Measurements from ENCODE around the gene CPLX1. TPM values are rescaled to one million over a fixed set of nuclear protein-coding genes. Genes with fewer than 3 reads are reported as not detected.

Gene CPLX1
- total RNA-seq, 2 experiments from 2014 or later: 0.39 to 0.53 TPM

DNA sequence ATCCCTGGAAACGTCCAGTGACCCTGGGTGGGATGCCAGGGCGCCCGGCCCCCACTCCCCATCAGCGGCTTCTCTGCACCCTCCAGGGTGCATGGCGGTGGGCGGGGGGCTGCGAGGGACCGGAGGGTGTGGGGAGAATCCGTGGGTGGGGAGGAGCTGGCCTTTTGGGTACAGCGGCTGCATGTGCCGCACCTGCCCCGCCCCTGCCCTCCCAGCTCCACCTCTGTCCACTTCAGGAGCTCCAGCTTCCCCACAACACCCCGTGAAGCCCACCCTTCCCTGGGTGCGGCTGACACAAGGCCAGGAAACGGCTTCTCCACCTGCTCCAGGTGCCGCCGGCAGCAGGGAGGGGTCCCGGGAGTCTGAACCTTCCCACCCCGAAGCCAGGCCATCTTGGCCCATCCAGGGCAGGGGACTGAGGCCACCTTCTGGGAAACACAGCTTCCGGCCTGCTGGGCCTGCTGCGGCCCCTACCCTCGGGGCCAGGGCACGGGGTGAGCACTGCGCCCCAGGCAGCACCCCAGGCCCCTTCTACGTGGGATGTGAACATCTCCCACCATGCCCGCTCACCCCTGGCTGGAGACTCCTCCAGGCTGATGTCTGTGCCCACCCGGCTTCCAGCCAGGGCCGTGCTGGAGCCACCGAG, 34.6 kb downstream of the CPLX1 start:
- DNase-seq (no peak), ATAC-seq (no peak)
- Mint-ChIP-seq H3K27me3 (ENCODE audit: low read depth) (peaks cover 34% of the 10 kb centered on the region), H3K4me1 (ENCODE audit: low read depth) (peaks cover 34% of the 10 kb centered on the region), H3K27ac (no peak overlapping the region), H3K4me3 (no peak overlapping the region), H3K36me3 (ENCODE audit: low read depth) (no peaks in the 10 kb centered on the region), H3K9me3 (ENCODE audit: insufficient read depth) (no peaks in the 10 kb centered on the region)
- ChIA-PET CTCF (no interaction called here), POLR2A (interaction anchor here (1.0 kb wide), 1 partner anchor 8 kb away, joined by 3 read pairs; no protein-coding TSS in a partner anchor)

- Mint-ChIP-seq H3K4me1 (ENCODE audit: low read depth) (peaks cover 34% of the 10 kb centered on the region), H3K27me3 (ENCODE audit: low read depth) (peaks cover 34% of the 10 kb centered on the region), H3K4me3 (no peak overlapping the region), H3K27ac (no peak overlapping the region), H3K36me3 (ENCODE audit: low read depth) (no peaks in the 10 kb centered on the region), H3K9me3 (ENCODE audit: insufficient read depth) (no peaks in the 10 kb centered on the region)
- POLR2A ChIA-PET: no interaction called here
- no peak for ATAC-seq
- DNase-seq: no peak
- CTCF ChIA-PET: no interaction called here
These were observed 35.5 kb downstream of the CPLX1 start for GRCh38 chr4:790466-790820.

- no peak overlapping the region for H3K27ac Mint-ChIP-seq
- ATAC-seq (no peak), DNase-seq (no peak)
- ChIA-PET POLR2A (no interaction called here), CTCF (no interaction called here)
- H3K4me3 Mint-ChIP-seq: no peak overlapping the region
- H3K36me3 Mint-ChIP-seq (ENCODE audit: low read depth): peaks cover under 1% of the 10 kb centered on the region
- H3K9me3 Mint-ChIP-seq (ENCODE audit: insufficient read depth): no peaks in the 10 kb centered on the region
- H3K27me3 Mint-ChIP-seq (ENCODE audit: low read depth): peaks cover 38% of the 10 kb centered on the region
- H3K4me1 Mint-ChIP-seq (ENCODE audit: low read depth): peaks cover 37% of the 10 kb centered on the region
These were observed 36.1 kb downstream of the CPLX1 start for GRCh38 chr4:789571-790465.

- H3K4me1 Mint-ChIP-seq (ENCODE audit: low read depth): peaks cover 30% of the 10 kb centered on the region
- no peak overlapping the region for H3K27ac Mint-ChIP-seq
- no peak overlapping the region for H3K4me3 Mint-ChIP-seq
- ATAC-seq (no peak), DNase-seq (no peak)
- peaks cover 32% of the 10 kb centered on the region for H3K27me3 Mint-ChIP-seq (ENCODE audit: low read depth)
- H3K36me3 Mint-ChIP-seq (ENCODE audit: low read depth): peaks cover 3% of the 10 kb centered on the region
- ChIA-PET POLR2A (no interaction called here), CTCF (no interaction called here)
- no peaks in the 10 kb centered on the region for H3K9me3 Mint-ChIP-seq (ENCODE audit: insufficient read depth)
These were observed 37.2 kb downstream of the CPLX1 start for GRCh38 chr4:788636-789297.

GRCh38 chr4:788006-788635, 37.8 kb downstream of the CPLX1 start:
- Mint-ChIP-seq H3K4me3 (no peak overlapping the region), H3K9me3 (ENCODE audit: insufficient read depth) (no peaks in the 10 kb centered on the region), H3K27ac (no peak overlapping the region), H3K27me3 (ENCODE audit: low read depth) (peaks cover 27% of the 10 kb centered on the region), H3K4me1 (ENCODE audit: low read depth) (peaks cover 32% of the 10 kb centered on the region), H3K36me3 (ENCODE audit: low read depth) (peaks cover 3% of the 10 kb centered on the region)
- no peak for ATAC-seq
- ChIA-PET CTCF (no interaction called here), POLR2A (no interaction called here)
- DNase-seq: no peak

DNA sequence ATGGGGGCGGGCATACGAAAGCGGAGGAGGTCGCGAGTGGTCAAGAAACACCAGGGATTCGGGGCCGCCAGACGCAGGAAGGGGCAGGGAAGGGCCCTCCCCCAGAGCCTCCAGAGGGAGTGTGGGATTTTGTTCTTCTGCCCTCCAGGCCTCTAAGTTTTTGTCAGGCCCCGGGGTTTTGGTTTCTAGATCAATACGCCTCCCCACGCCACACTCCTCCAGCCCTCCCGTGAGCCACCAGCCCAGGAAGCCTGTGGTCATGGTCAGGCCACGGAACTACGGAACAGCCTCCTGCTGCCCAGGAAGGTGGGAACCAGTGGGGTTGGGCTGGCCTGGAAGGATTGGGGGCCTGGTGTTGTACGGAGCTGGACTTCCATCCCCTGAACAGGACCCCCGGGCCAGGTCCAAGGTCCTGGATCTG, 38.4 kb downstream of the CPLX1 start:
- DNase-seq: no peak
- H3K27me3 Mint-ChIP-seq (ENCODE audit: low read depth): peaks cover 22% of the 10 kb centered on the region
- H3K27ac Mint-ChIP-seq: no peak overlapping the region
- no peak overlapping the region for H3K4me3 Mint-ChIP-seq
- H3K36me3 Mint-ChIP-seq (ENCODE audit: low read depth): peaks cover 3% of the 10 kb centered on the region
- ATAC-seq: peak; percentile 17
- CTCF ChIA-PET: no interaction called here
- POLR2A ChIA-PET: no interaction called here
- H3K9me3 Mint-ChIP-seq (ENCODE audit: insufficient read depth): no peaks in the 10 kb centered on the region
- peaks cover 30% of the 10 kb centered on the region for H3K4me1 Mint-ChIP-seq (ENCODE audit: low read depth)

GRCh38 chr4:786861-787300, 39.0 kb downstream of the CPLX1 start:
- peak; percentile 49 for DNase-seq
- no peak for ATAC-seq
- Mint-ChIP-seq H3K4me3 (no peak overlapping the region), H3K27ac (no peak overlapping the region), H3K36me3 (ENCODE audit: low read depth) (peaks cover 3% of the 10 kb centered on the region), H3K4me1 (ENCODE audit: low read depth) (peaks cover 34% of the 10 kb centered on the region), H3K27me3 (ENCODE audit: low read depth) (peaks cover 22% of the 10 kb centered on the region), H3K9me3 (ENCODE audit: insufficient read depth) (no peaks in the 10 kb centered on the region)
- ChIA-PET CTCF (no interaction called here), POLR2A (interaction anchor here (0.8 kb wide), 1 partner anchor 145 kb away, joined by 4 read pairs; the partner anchor contains the start of genes GAK and TMEM175)

- Mint-ChIP-seq H3K27ac (no peak overlapping the region), H3K4me3 (no peak overlapping the region), H3K9me3 (ENCODE audit: insufficient read depth) (no peaks in the 10 kb centered on the region), H3K36me3 (ENCODE audit: low read depth) (peaks cover 5% of the 10 kb centered on the region), H3K4me1 (ENCODE audit: low read depth) (peaks cover 35% of the 10 kb centered on the region), H3K27me3 (ENCODE audit: low read depth) (peaks cover 22% of the 10 kb centered on the region)
- no peak for DNase-seq
- CTCF ChIA-PET: no interaction called here
- POLR2A ChIA-PET: interaction anchor here (0.8 kb wide), 1 partner anchor 146 kb away, joined by 4 read pairs; the partner anchor contains the start of genes GAK and TMEM175
- ATAC-seq: no peak
These were observed 39.7 kb downstream of the CPLX1 start for GRCh38 chr4:786074-786741.

- DNase-seq (no peak), ATAC-seq (no peak)
- ChIA-PET POLR2A (interaction anchor here (1.5 kb wide), 1 partner anchor 8 kb away, joined by 3 read pairs; no protein-coding TSS in a partner anchor), CTCF (no interaction called here)
- Mint-ChIP-seq H3K4me3 (peak overlapping the region; percentile 13), H3K4me1 (ENCODE audit: low read depth) (peaks cover 37% of the 10 kb centered on the region), H3K27me3 (ENCODE audit: low read depth) (peaks cover 18% of the 10 kb centered on the region), H3K27ac (no peak overlapping the region), H3K36me3 (ENCODE audit: low read depth) (peaks cover 8% of the 10 kb centered on the region), H3K9me3 (ENCODE audit: insufficient read depth) (no peaks in the 10 kb centered on the region)
These were observed 40.4 kb downstream of the CPLX1 start for GRCh38 chr4:785332-786073.

DNA sequence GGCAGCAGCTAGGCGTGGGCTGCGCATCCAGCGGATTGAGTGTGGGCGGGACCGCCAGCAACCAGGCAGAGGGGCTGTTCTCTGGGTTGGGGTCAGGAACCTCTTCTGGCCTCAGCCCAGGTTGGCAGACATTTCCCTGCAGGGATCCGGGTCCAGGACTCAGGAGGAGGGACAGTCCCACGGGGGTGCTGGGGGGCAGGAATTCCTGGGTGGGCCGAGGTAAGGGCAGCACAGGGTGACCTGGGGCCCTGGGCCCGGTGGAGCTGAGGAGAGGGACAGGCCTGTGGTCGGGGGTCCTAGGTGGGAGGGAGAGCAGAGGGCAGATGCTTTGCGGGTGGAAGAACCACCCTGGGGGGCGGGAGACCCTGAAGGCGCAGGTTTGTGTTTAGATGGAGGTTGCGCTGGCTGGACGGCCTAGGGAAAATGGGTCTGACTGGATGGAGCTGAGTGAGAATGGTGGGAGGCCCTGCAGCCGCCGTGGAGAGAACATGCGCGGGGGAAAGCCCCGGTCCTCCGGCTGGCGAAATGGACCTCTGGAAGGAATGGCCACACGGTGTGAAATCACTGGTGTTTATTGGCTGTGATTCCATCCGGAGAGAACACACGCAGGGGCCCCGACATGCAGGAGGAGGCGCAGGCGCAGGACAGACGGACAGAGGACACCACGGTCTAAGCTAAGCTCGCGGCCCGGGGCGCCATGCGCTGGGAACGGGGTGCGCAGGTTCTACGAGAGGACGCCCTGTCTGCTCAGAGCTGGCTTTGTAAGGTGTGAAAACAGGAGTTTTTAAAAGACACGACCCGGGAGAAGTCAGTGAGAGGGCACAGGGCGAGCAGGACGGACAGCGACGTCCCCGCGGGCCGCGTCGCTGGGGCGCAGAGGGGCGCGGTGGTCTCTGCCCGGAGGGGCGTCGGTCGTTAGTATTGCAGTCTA, 41.3 kb downstream of the CPLX1 start:
- ChIA-PET POLR2A (interaction anchor here (1.5 kb wide), 1 partner anchor 9 kb away, joined by 3 read pairs; no protein-coding TSS in a partner anchor), CTCF (no interaction called here)
- Mint-ChIP-seq H3K27ac (no peak overlapping the region), H3K9me3 (ENCODE audit: insufficient read depth) (no peaks in the 10 kb centered on the region), H3K36me3 (ENCODE audit: low read depth) (peaks cover 16% of the 10 kb centered on the region), H3K27me3 (ENCODE audit: low read depth) (peaks cover 17% of the 10 kb centered on the region), H3K4me3 (no peak overlapping the region), H3K4me1 (ENCODE audit: low read depth) (peaks cover 45% of the 10 kb centered on the region)
- ATAC-seq: no peak
- DNase-seq: no peak
